Epithelial cell of esophagus (primary cell): Measurements from ENCODE around the gene SBDS.

ENCODE experiments used
- DNase-seq: peaks from one replicate; pipeline ENCODE4 v3.0.0; 2010; ENCODE audit warnings: low read depth
- H3K4me3 ChIP-seq: 2 replicates; pipeline ENCODE4 v1.5.1; 2011; ENCODE audit warnings: mild to moderate bottlenecking, low read length, control low read depth
- TF ChIP-seq, protein P1 (sequence below): IDR thresholded peaks from 2 replicates; pipeline ENCODE4 v1.5.1; 2011; ENCODE audit warnings: low read depth, mild to moderate bottlenecking, low read length, control low read depth, inconsistent platforms; ENCODE audit not compliant: insufficient read depth; ENCODE audit errors: missing control alignments

The SBDS gene

GRCh38 chr7:66952343-66953043 lies 42.9 kb downstream of the SBDS start:
- DNase-seq: peak; percentile 81
- TF ChIP-seq, protein P1, sequence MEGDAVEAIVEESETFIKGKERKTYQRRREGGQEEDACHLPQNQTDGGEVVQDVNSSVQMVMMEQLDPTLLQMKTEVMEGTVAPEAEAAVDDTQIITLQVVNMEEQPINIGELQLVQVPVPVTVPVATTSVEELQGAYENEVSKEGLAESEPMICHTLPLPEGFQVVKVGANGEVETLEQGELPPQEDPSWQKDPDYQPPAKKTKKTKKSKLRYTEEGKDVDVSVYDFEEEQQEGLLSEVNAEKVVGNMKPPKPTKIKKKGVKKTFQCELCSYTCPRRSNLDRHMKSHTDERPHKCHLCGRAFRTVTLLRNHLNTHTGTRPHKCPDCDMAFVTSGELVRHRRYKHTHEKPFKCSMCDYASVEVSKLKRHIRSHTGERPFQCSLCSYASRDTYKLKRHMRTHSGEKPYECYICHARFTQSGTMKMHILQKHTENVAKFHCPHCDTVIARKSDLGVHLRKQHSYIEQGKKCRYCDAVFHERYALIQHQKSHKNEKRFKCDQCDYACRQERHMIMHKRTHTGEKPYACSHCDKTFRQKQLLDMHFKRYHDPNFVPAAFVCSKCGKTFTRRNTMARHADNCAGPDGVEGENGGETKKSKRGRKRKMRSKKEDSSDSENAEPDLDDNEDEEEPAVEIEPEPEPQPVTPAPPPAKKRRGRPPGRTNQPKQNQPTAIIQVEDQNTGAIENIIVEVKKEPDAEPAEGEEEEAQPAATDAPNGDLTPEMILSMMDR: no peak
- no peak overlapping the region for H3K4me3 ChIP-seq

DNA sequence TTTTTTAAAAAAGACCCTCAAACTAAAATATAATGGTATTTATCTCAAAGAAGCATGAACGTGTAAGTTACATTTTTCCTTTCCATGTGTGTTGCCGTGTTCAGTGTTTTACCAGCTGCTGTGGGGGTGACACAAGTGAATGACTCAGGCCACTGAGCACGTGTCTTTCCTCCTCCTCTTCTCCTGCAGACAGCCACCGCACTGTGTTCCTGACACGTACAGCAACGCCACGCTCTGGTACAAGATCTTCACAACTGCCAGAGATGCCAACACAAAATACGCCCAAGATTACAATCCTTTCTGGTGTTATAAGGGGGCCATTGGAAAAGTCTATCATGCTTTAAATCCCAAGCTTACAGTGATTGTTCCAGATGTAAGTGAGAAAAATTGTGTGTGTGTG lies 44.6 kb downstream of the SBDS start:
- TF ChIP-seq, protein P1: no peak
- H3K4me3 ChIP-seq: no peak overlapping the region
- DNase-seq: peak; percentile 15

DNA sequence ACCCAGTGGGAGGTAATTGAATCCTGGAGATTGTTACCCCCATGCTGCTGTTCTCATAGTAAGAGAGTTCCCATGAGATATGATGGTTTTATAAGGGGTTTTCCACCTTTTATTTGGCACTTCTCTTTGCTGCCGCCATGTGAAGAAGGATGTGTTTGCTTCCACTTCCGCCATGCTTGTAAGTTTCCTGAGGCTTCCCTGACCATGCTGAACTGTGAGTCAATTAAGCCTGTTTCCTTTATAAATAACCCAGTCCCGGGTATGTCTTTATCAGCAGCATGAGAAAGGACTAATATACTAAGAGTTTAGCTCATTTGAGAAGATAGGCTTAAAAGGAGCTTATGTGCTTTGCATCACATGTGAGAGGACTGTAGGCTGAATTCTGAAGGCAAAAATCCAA lies 45.1 kb downstream of the SBDS start:
- no peak for DNase-seq
- H3K4me3 ChIP-seq: no peak overlapping the region
- TF ChIP-seq, protein P1: no peak

GRCh38 chr7:66948480-66949109 lies 46.8 kb downstream of the SBDS start:
- H3K4me3 ChIP-seq: no peak overlapping the region
- TF ChIP-seq, protein P1: no peak
- no peak for DNase-seq

DNA sequence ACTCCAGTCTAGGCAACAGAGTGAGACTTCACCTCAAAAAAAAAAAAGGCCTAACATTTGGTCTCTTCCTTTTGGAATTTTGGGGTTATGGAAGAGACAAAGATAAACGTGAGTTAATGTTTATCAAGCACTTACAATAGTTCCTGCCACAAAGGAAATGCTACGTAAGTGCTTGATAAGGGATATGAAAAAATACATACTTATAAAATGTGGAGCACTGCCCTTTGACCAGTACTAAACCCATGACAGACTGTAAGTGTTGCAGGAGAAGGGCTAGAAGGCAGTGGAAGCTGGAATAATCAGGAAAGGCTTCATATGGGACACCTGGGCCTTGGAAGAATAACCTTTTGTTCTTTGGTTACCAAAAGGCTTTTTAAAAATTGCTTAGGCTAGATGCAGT lies 48.8 kb downstream of the SBDS start:
- no peak for DNase-seq
- TF ChIP-seq, protein P1: no peak
- no peak overlapping the region for H3K4me3 ChIP-seq

GRCh38 chr7:66939325-66939724 lies 56.1 kb downstream of the SBDS start:
- no peak overlapping the region for H3K4me3 ChIP-seq
- no peak for DNase-seq
- TF ChIP-seq, protein P1: no peak

GRCh38 chr7:66937940-66938339 lies 57.4 kb downstream of the SBDS start:
- no peak for DNase-seq
- no peak overlapping the region for H3K4me3 ChIP-seq
- TF ChIP-seq, protein P1: no peak
